Measurements from ENCODE around the gene CDIPT.

The CDIPT gene

DNA sequence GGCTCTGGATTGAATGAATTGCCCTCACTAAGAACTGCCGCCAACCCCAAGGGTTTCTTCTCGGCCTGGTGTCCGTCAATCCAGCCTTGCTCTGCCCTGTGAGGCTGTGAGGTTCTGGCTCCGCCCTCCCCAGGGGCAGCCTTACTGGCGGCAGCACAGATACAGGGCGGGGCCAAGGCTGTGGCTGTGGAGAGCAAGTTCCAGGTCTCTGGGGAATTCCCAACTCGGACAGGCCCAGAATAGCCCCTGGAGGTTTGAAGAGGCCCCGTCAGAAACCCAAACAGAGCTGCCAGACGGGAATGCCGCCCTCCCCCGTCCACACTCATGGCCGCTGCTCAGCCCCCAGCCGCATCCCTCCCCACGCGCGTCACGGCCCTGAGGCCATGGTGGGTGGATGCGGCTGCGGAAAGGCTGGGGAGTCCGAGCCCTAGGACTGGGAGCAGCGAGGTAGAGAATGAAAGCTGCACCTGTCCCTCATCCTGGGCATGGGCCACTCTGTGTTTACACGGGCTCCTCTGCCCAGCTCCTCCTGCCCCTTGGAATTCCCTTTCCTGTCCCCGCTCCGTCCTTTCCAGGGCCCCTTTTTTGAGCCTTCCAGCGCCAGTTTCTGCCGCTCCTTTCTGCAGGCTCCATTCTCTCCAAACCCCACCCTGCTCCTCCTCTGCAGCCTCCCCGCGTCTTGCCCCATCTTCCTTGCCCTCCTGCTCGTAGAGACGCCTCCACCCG lies 51.7 kb downstream of the CDIPT start:
- DNase-seq (ENCODE audit: low read depth in 2 of 2) = peak; percentile 78 to 80

- no peak for DNase-seq (ENCODE audit: low read depth in 2 of 2)
These were observed 52.3 kb downstream of the CDIPT start for GRCh38 chr16:29810699-29811169.

GRCh38 chr16:29809850-29810698 lies 53.0 kb downstream of the CDIPT start:
- DNase-seq (ENCODE audit: low read depth in 2 of 2) = no peak

- DNase-seq (ENCODE audit: low read depth in 2 of 2) = no peak
These were observed 53.8 kb downstream of the CDIPT start for GRCh38 chr16:29809031-29809747.

Data from fibroblast of skin of left biceps (primary cell).